GM21717 (cell line): ENCODE measurements around the gene BTC.
"Not testable (repeated sequence)": the region's sequence is repeated elsewhere in the genome, so short reads cannot be mapped to it uniquely, and the experiment has no call there.

Source experiments
- ATAC-seq: cut with Tn5 transposase; IDR thresholded peaks from one replicate; pipeline ENCODE4 v1.9.1; 2021; ENCODE audit warnings: mild to moderate bottlenecking, moderate library complexity; ENCODE audit not compliant: unreplicated experiment

BTC gene

GRCh38 chr4:74794382-74795010 is at the start of gene BTC:
Gene BTC, minus strand, starts transcription at chr4:74794523. Its CDS starts 198 bp downstream, at chr4:74794325.
- no peak for ATAC-seq

GRCh38 chr4:74840936-74841509 is 46.7 kb upstream of the BTC start:
- no peak for ATAC-seq

GRCh38 chr4:74838746-74839370 is 44.5 kb upstream of the BTC start:
- ATAC-seq: no peak

GRCh38 chr4:74830928-74831327 is 36.6 kb upstream of the BTC start:
- no peak for ATAC-seq

- ATAC-seq: peak; percentile 74
Observed at GRCh38 chr4:74823194-74823593, 28.9 kb upstream of the BTC start.

- no peak for ATAC-seq
Observed at GRCh38 chr4:74822603-74823002, 28.3 kb upstream of the BTC start.

GRCh38 chr4:74821541-74821940 is 27.2 kb upstream of the BTC start:
- no peak for ATAC-seq

- ATAC-seq: no peak
Observed at GRCh38 chr4:74814052-74814451, 19.7 kb upstream of the BTC start.

GRCh38 chr4:74812056-74812455 is 17.7 kb upstream of the BTC start:
- not testable (repeated sequence) for ATAC-seq

GRCh38 chr4:74805601-74806000 is 11.3 kb upstream of the BTC start:
- ATAC-seq: no peak

- ATAC-seq: no peak
Observed at GRCh38 chr4:74800310-74800709, 6.0 kb upstream of the BTC start.

- ATAC-seq: no peak
Observed at GRCh38 chr4:74796631-74797030, 2.3 kb upstream of the BTC start.

GRCh38 chr4:74793757-74794381 is 454 bp downstream of the BTC start:
- no peak for ATAC-seq

- no peak for ATAC-seq
Observed at GRCh38 chr4:74790652-74791051, 3.7 kb downstream of the BTC start.

GRCh38 chr4:74789518-74789917 is 4.8 kb downstream of the BTC start:
- no peak for ATAC-seq

- no peak for ATAC-seq
Observed at GRCh38 chr4:74777531-74777930, 16.8 kb downstream of the BTC start.

- no peak for ATAC-seq
Observed at GRCh38 chr4:74772783-74773182, 21.5 kb downstream of the BTC start.

GRCh38 chr4:74772106-74772505 is 22.2 kb downstream of the BTC start:
- ATAC-seq: no peak

- ATAC-seq: no peak
Observed at GRCh38 chr4:74770226-74770910, 24.0 kb downstream of the BTC start.

GRCh38 chr4:74768857-74769525 is 25.3 kb downstream of the BTC start:
- no peak for ATAC-seq

- no peak for ATAC-seq
Observed at GRCh38 chr4:74764119-74764518, 30.2 kb downstream of the BTC start.
